GM12878 (cell line): ENCODE results near the gene FABP7. TPM values are rescaled to one million over a fixed set of nuclear protein-coding genes. Genes with fewer than 3 reads are reported as not detected.

Experiments
- ATAC-seq: fragments of 200-7000 bp; cut with Tn5 transposase; 3 replicates; pipeline ENCODE4 v1.9.1; 2020; ENCODE audit warnings: mild to moderate bottlenecking, moderate library complexity
- BruUV-seq: library from RNA; stranded (reverse); fragments of 400-500 nt; replicated peaks from 2 replicates; lab custom pipeline; 2021; lab: Mats Ljungman, UMichigan
- CTCF ChIA-PET: fragments of 300-600 bp; sonication (Branson Sonifier 250); formaldehyde crosslinking; extraction: SDS; loops from one replicate; lab custom pipeline; 2021; ENCODE audit warnings: inconsistent platforms; lab: Yijun Ruan, JAX
- POLR2A ChIA-PET: fragments of 350-600 bp; formaldehyde crosslinking; extraction: SDS; loops from one replicate; lab custom pipeline; 2021; ENCODE audit warnings: inconsistent platforms; lab: Charles Lee
- RAD21 ChIA-PET: fragments of 300-600 bp; sonication (Branson Sonifier 250); formaldehyde crosslinking; loops from one replicate; lab custom pipeline; 2023; ENCODE audit warnings: antibody characterized with exemption; ENCODE audit not compliant: unreplicated experiment; lab: Charles Lee
- SMC1A ChIA-PET: fragments of 300-600 bp; sonication (Branson Sonifier 250); formaldehyde crosslinking; loops from one replicate; lab custom pipeline; 2023; ENCODE audit not compliant: unreplicated experiment, uncharacterized antibody; lab: Charles Lee
- DNase-seq: peaks from one replicate; pipeline ENCODE4 v3.0.0-alpha.2; 2011; ENCODE audit warnings: low read depth, low spot score
- FAIRE-seq: peaks from 3 replicates; lab custom pipeline; 2011; peaks lifted over from hg19 to GRCh38; lab: Jason Lieb, UNC
- H2AFZ ChIP-seq: 2 replicates; pipeline ENCODE4 v1.6.0; 2011; ENCODE audit warnings: low read depth, low read length, control low read depth; ENCODE audit not compliant: control insufficient read depth
- H3K27ac ChIP-seq: 2 replicates; pipeline ENCODE4 v1.5.1; 2011; ENCODE audit warnings: control low read depth; ENCODE audit not compliant: control insufficient read depth, insufficient read depth
- H3K27me3 ChIP-seq, 2 experiments: replicated peaks in 1 of 2; 2 replicates each; pipeline versions ENCODE4 v1.6.0 to v1.6.1; 2011; ENCODE audit warnings: low read length in 1 of 2; ENCODE audit not compliant: control insufficient read depth in 2 of 2, insufficient read depth in 2 of 2
- H3K36me3 ChIP-seq, 2 experiments: 2 replicates each; pipeline ENCODE4 v1.5.1; 2011; ENCODE audit warnings: low read length in 1 of 2; ENCODE audit not compliant: control insufficient read depth in 2 of 2, insufficient read depth in 2 of 2
- H3K4me1 ChIP-seq: 2 replicates; pipeline ENCODE4 v1.6.1; 2011; ENCODE audit warnings: mild to moderate bottlenecking, low read length, moderate library complexity, mixed read lengths; ENCODE audit not compliant: control insufficient read depth, insufficient read depth
- H3K4me2 ChIP-seq: 2 replicates; pipeline ENCODE4 v1.6.0; 2011; ENCODE audit warnings: control low read depth; ENCODE audit not compliant: control insufficient read depth, insufficient read depth
- H3K4me3 ChIP-seq: fragments of 200-600 bp; sonication (generic); 2 replicates; pipeline ENCODE4 v1.5.1; 2016
- H3K79me2 ChIP-seq: 2 replicates; pipeline ENCODE4 v1.6.0; 2011; ENCODE audit warnings: low read length; ENCODE audit not compliant: control insufficient read depth, insufficient read depth
- H3K9ac ChIP-seq: 2 replicates; pipeline ENCODE4 v1.8.0; 2011; ENCODE audit warnings: low read length, control low read depth, mixed read lengths; ENCODE audit not compliant: control insufficient read depth, insufficient read depth
- H3K9me3 ChIP-seq: replicated peaks from 3 replicates; pipeline ENCODE4 v1.5.1; 2011; ENCODE audit warnings: mild to moderate bottlenecking, low read length; ENCODE audit not compliant: control insufficient read depth, insufficient read depth
- H4K20me1 ChIP-seq: 2 replicates; pipeline ENCODE4 v1.6.0; 2011; ENCODE audit not compliant: control insufficient read depth, insufficient read depth
- ATF7 ChIP-seq: fragments of 450-650 bp; IDR thresholded peaks from 2 replicates; pipeline ENCODE4 v1.6.1; 2016; ENCODE audit warnings: low read depth, mild to moderate bottlenecking
- CEBPB ChIP-seq, 2 experiments: fragments of 150-350 bp in 1 of 2; IDR thresholded peaks; 2 replicates each; pipeline ENCODE4 v1.6.1; 2012 to 2014; ENCODE audit warnings: low read depth in 2 of 2, low read length in 2 of 2, borderline replicate concordance in 1 of 2, inconsistent platforms in 1 of 2
- EP300 ChIP-seq, 2 experiments: fragments of 150-350 bp in 1 of 2; IDR thresholded peaks; 2 replicates each; pipeline ENCODE4 v1.6.1; 2011 to 2012; ENCODE audit warnings: low read depth in 2 of 2, low read length in 2 of 2, borderline replicate concordance in 1 of 2, improper control_type of control experiment in 1 of 2, inconsistent platforms in 1 of 2; ENCODE audit not compliant: control insufficient read depth in 1 of 2
- FOS ChIP-seq: IDR thresholded peaks from 3 replicates; pipeline ENCODE4 v1.6.1; 2011; ENCODE audit warnings: borderline replicate concordance; ENCODE audit not compliant: insufficient read length; ENCODE audit errors: extremely low read depth
- IKZF1 ChIP-seq: fragments of 450-650 bp; conservative IDR thresholded peaks from 2 replicates; pipeline ENCODE4 v1.6.1; 2017; ENCODE audit warnings: antibody characterized with exemption, mild to moderate bottlenecking
- NFYA ChIP-seq: IDR thresholded peaks from 2 replicates; pipeline ENCODE4 v1.6.1; 2011; ENCODE audit warnings: low read depth, mild to moderate bottlenecking, low read length, improper control_type of control experiment, borderline replicate concordance
- SIX5 ChIP-seq: IDR thresholded peaks from 2 replicates; pipeline ENCODE4 v1.6.1; 2011; ENCODE audit warnings: mild to moderate bottlenecking, low read depth, low read length, moderate library complexity; ENCODE audit not compliant: severe bottlenecking
- TBL1XR1 ChIP-seq: IDR thresholded peaks from 2 replicates; pipeline ENCODE4 v1.6.1; 2012; ENCODE audit warnings: low read depth, low read length, improper control_type of control experiment
- USF2 ChIP-seq: IDR thresholded peaks from 2 replicates; pipeline ENCODE4 v1.6.1; 2011; ENCODE audit warnings: low read depth, low read length, improper control_type of control experiment, borderline replicate concordance
- YBX1 ChIP-seq: fragments of 450-650 bp; IDR thresholded peaks from 2 replicates; pipeline ENCODE4 v1.6.1; 2016; ENCODE audit warnings: antibody characterized with exemption
- ZNF592 ChIP-seq: fragments of 450-650 bp; IDR thresholded peaks from 2 replicates; pipeline ENCODE4 v1.6.1; 2017; ENCODE audit warnings: mild to moderate bottlenecking, moderate library complexity
- ZSCAN29 ChIP-seq: fragments of 450-650 bp; IDR thresholded peaks from 2 replicates; pipeline ENCODE4 v1.6.1; 2017; ENCODE audit warnings: mild to moderate bottlenecking, moderate library complexity
- ZZZ3 ChIP-seq: IDR thresholded peaks from 2 replicates; pipeline ENCODE4 v1.6.1; 2011; ENCODE audit warnings: low read depth; ENCODE audit not compliant: control insufficient read depth, insufficient read length
- WGBS: methylation state at CpG from one replicate; pipeline ENCODE4 v1.1.6; 2016; ENCODE audit warnings: low lambda C conversion rate; ENCODE audit not compliant: insufficient replicate concordance, insufficient coverage; ENCODE audit errors: missing lambda C conversion rate; 5-methylcytosine and 5-hydroxymethylcytosine counted together
- in situ Hi-C: fragments of 300-500 bp; cut with MboI; formaldehyde crosslinking; loops from 9 replicates; pipeline ENCODE4 v1.14.3; 2018; ENCODE audit warnings: mixed read lengths
- intact Hi-C: fragments of 100-400 bp; cut with micrococcal nuclease; formaldehyde crosslinking; loops from one replicate; pipeline ENCODE4 v1.14.2; 2022; ENCODE audit not compliant: unreplicated experiment
- polyA plus RNA-seq, 11 experiments: library from polyadenylated mRNA; depleted of rRNA in 4 of 11; unstranded in 6 of 11; stranded (reverse) in 5 of 11; fragments of >200 nt; fragmentation: Nextera tagmentation in 4 of 11; fragmentation: Illumina TruSeq in 1 of 11; extraction: Ambion mirVana in 4 of 11; extraction: Trizol in 1 of 11; gene quantifications; 1 replicate in 1 of 11; 2 replicates in 10 of 11; pipeline versions ENCODE4 v1.2.1 to v1.2.3, GENCODE V29; 2011 to 2016; ENCODE audit warnings: inconsistent platforms in 2 of 11, missing spikeins in 2 of 11, low read depth in 1 of 11
- total RNA-seq, 4 experiments: library from RNA; depleted of rRNA in 3 of 4; stranded (reverse); fragments of >200 nt in 3 of 4; fragmentation: Illumina TruSeq in 1 of 4; extraction: Trizol in 1 of 4; gene quantifications; 2 replicates each; pipeline versions ENCODE4 v1.2.1 to v1.2.3, GENCODE V29; 2013 to 2021

Gene FABP7
- total and polyA plus RNA-seq, 10 of the 15 experiments (the other 5 are each of a cell fraction or from before 2014, with no cell fraction given): not detected

- no TSS peak for BruUV-seq
- Histone ChIP-seq H3K9ac (no peak overlapping the region), H3K4me2 (no peak overlapping the region), H2AFZ (no peak overlapping the region), H3K27ac (no peak overlapping the region), H3K4me1 (no peaks in the 10 kb centered on the region), H3K79me2 (no peaks in the 10 kb centered on the region), H3K4me3 (no peak overlapping the region), H3K36me3 (no peaks in the 10 kb centered on the region), H4K20me1 (no peaks in the 10 kb centered on the region), H3K27me3 (peaks cover 7 to 16% of the 10 kb centered on the region in 2 experiments), H3K9me3 (no peaks in the 10 kb centered on the region)
- ChIA-PET SMC1A (interaction anchor here (0.8 to 8.2 kb wide), 13 partner anchors 8 to 80 kb away, joined by 3 to 98 read pairs (median 5); no protein-coding TSS in a partner anchor), CTCF (interaction anchor here (0.8 to 6.8 kb wide), 11 partner anchors 11 to 63 kb away, joined by 3 to 52 read pairs (median 6); no protein-coding TSS in a partner anchor), POLR2A (interaction anchor here (1.1 to 4.2 kb wide), 2 partner anchors 31 to 38 kb away, joined by 3 to 14 read pairs; no protein-coding TSS in a partner anchor), RAD21 (interaction anchor here (1.4 to 7.9 kb wide), 4 partner anchors 40 to 59 kb away, joined by 6 to 57 read pairs (median 18); no protein-coding TSS in a partner anchor)
- intact Hi-C loops (no loop called here), in situ Hi-C loops (no loop called here)
- TF ChIP-seq CEBPB (IDR thresholded peaks at IDR 0.05; ENCODE audit: borderline replicate concordance in 1 of 2, low read depth in 2 of 2, low read length in 2 of 2) (no peak), YBX1 (no peak), ZZZ3 (no peak), ZNF592 (no peak), FOS (no peak), USF2 (no peak), EP300 (IDR thresholded peaks at IDR 0.05; ENCODE audit: borderline replicate concordance in 1 of 2, control insufficient read depth in 1 of 2, low read depth in 2 of 2, low read length in 2 of 2) (no peak), NFYA (no peak), ZSCAN29 (no peak), TBL1XR1 (no peak), ATF7 (no peak), SIX5 (no peak), IKZF1 (no peak)
- ATAC-seq (no peak), FAIRE-seq (no peak), DNase-seq (no peak)
- 86% methylated on average over 2 of the region's 2 CpGs for WGBS
Observed at GRCh38 chr6:122791310-122791679, 11.8 kb downstream of the FABP7 start.
